Measurements from ENCODE around the gene C19orf12.

Gene C19orf12

DNA sequence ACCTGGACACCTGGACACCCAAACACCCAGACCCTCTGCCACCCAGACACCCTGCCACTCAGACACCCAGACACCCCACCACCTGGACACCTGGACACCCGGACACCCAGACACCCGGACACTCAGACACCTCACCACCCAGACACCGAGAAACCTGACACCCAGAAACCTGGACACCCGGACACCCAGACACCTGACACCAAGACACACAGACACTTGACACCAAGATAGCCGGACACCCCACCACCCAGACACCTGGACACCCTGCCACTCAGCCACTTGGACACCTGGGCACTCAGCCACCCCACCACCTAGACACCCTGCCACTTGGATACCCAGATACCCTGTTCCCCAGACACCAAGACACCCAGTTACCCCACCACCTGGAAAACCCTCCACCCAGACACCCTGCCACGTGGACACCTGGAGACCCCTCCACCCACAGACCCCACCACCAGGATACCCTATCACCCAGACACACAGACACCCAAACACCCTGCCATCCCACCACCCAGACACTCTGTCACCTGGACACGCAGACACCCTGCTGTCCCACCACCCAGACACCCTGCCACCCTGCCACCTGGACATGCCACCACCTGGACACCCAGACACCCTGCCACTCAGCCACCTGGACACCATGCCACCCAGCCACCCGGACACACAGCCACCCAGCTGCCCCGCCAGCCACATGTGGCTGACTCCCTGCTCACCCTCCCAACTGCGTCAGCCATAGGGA is 17.4 kb downstream of the C19orf12 start:
- DNase-seq (ENCODE audit: low read depth, low spot score): no peak

DNA sequence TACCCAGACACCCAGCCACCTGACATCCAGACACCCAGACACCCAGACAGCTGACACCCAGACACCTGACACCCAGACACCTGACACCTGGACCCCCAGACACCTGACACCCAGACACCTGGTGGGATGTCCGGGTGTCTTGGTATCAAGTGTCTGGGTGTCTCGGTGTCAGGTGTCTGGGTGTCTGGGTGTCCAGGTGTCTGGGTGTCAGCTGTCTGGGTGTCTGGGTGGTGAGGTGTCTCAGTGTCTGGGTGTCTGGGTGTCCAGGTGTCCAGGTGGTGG is 18.6 kb downstream of the C19orf12 start:
- DNase-seq (ENCODE audit: low read depth, low spot score): no peak

- no peak for DNase-seq (ENCODE audit: low read depth, low spot score)
Observed at GRCh38 chr19:29695765-29696564, 19.1 kb downstream of the C19orf12 start.

- peak; percentile 56 for DNase-seq (ENCODE audit: low read depth, low spot score)
Observed at GRCh38 chr19:29694669-29695627, 20.1 kb downstream of the C19orf12 start.

GRCh38 chr19:29694161-29694560 is 20.9 kb downstream of the C19orf12 start:
- DNase-seq (ENCODE audit: low read depth, low spot score): no peak

- no peak for DNase-seq (ENCODE audit: low read depth, low spot score)
Observed at GRCh38 chr19:29690842-29691241, 24.2 kb downstream of the C19orf12 start.

DNA sequence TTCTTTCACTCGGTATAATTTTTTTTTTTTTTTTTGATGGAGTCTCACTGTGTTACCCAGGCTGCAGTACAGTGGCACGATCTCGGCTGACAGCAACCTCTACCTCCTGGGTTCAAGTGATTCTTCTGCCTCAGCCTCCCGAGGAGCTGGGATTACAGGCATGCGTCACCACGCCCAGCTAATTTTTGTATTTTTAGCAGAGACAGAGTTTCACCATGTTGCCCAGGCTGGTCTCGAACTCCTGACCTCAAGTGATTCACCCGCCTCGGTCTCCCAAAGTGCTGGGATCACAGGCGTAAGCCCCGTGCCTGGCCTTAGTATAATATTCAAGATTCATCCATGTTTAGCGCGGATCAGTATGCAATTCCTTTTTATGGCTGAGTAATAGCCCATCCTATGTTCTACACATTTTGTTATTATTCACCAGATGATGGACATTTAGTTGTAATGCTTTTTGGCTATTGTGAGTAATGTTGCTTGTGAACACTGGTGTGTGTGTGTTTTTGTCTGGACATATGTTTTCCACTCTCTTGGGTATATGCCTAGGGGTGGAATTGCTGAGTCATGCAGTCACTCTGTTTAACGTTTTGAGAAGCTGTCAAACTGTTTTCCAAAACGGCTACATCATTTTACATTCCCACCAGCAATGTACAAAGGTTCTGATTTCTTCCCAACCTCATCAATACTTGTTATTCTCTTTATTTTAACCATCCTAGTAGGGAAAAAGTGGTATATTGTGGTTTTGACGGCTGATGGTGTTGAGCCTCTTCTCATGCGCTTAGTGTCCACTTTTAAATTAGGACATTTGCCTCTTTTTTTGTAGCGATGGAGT is 26.9 kb downstream of the C19orf12 start:
- no peak for DNase-seq (ENCODE audit: low read depth, low spot score)

GRCh38 chr19:29687244-29687896 is 27.7 kb downstream of the C19orf12 start:
- no peak for DNase-seq (ENCODE audit: low read depth, low spot score)

DNA sequence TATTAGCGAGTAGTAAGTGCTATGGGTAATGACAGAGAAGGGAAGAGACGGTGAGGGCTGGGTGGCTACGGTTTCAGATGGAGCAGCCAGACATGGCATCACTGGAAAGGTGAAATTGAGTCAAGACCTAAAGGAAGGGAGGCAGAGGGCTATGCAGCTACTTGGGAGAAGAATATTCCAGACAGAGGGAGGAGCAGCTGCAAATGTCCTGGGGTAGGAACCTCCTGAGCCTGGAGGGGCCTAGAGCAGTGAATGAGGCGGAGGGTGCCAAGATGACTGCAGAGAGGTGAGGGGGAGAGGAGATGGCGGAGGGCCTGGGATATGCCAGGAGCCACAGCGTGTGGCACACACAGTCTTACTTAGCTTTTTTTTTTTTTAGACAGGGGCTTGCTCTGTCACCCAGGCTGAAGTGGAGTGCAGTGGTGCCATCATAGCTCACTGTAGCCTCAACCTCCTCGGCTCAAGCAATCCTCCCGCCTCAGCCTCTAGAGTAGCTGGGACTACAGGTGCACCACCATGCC is 28.7 kb downstream of the C19orf12 start:
- no peak for DNase-seq (ENCODE audit: low read depth, low spot score)

GRCh38 chr19:29685326-29685725 is 29.7 kb downstream of the C19orf12 start:
- no peak for DNase-seq (ENCODE audit: low read depth, low spot score)

GRCh38 chr19:29683009-29683408 is 32.1 kb downstream of the C19orf12 start:
- DNase-seq (ENCODE audit: low read depth, low spot score): no peak

- DNase-seq (ENCODE audit: low read depth, low spot score): no peak
Observed at GRCh38 chr19:29682236-29682895, 32.7 kb downstream of the C19orf12 start.

GRCh38 chr19:29681422-29682235 is 33.4 kb downstream of the C19orf12 start:
- DNase-seq (ENCODE audit: low read depth, low spot score): no peak

- no peak for DNase-seq (ENCODE audit: low read depth, low spot score)
Observed at GRCh38 chr19:29680937-29681336, 34.1 kb downstream of the C19orf12 start.

DNA sequence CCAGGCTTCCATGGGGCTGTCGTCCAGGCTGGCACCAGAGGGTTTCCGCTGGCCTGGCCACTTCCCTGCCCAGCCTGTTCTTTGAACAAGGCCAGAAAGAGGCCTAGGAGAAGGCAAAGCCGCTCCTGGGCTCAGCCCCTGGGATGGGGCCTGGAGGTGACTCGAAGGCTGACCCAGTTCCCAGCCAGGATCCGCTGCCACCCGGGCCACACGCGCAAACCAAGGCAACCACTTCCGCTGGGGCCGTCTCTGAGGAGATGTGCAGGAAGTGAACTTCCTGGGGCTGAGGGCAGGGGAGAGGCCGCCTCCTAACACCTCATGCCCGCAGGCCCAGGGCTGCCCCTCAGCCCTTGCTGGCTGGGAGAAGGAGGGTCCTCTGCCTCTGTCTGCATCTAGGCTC is 34.6 kb downstream of the C19orf12 start:
- DNase-seq (ENCODE audit: low read depth, low spot score): peak; percentile 67

GRCh38 chr19:29679598-29680210 is 35.4 kb downstream of the C19orf12 start:
- no peak for DNase-seq (ENCODE audit: low read depth, low spot score)

GRCh38 chr19:29678484-29679106 is 36.5 kb downstream of the C19orf12 start:
- DNase-seq (ENCODE audit: low read depth, low spot score): no peak

Measured in activated CD4-positive, CD25-positive, alpha-beta regulatory T cell treated with anti-CD3 and anti-CD28 coated beads, Interleukin-2, amount 50 U/mL, for 16 hours (primary cell).